Mammary epithelial cell (primary cell): ENCODE measurements around the gene KDM5C.

ENCODE experiments used
- CTCF ChIP-seq, 2 donors: IDR thresholded peaks in 1 of 2; conservative IDR thresholded peaks in 1 of 2; 2 replicates each; pipeline ENCODE4 v1.5.1; 2011 to 2012; ENCODE audit warnings: inconsistent platforms in 2 of 2, low read length in 2 of 2, mild to moderate bottlenecking in 2 of 2, control low read depth in 1 of 2, low read depth in 1 of 2; ENCODE audit not compliant: insufficient read depth in 1 of 2; ENCODE audit errors: extremely low read depth in 1 of 2
- EZH2 ChIP-seq: IDR thresholded peaks from 2 replicates; pipeline ENCODE4 v1.6.1; 2012; ENCODE audit warnings: low read length, inconsistent platforms, borderline replicate concordance

GRCh38 chrX:53171356-53171755 is 53.7 kb downstream of the KDM5C start:
- TF ChIP-seq CTCF (conservative IDR thresholded peaks at IDR 0.05 in 1 of 2, IDR thresholded peaks at IDR 0.05 in 1 of 2; ENCODE audit: extremely low read depth in 1 of 2, insufficient read depth in 1 of 2, low read depth in 1 of 2, low read length in 2 of 2) (no peak), EZH2 (no peak)
